ENCODE results near the gene SULT1A2.
"Not testable (repeated sequence)": the region's sequence is repeated elsewhere in the genome, so short reads cannot be mapped to it uniquely, and the experiment has no call there.

Gene SULT1A2

DNA sequence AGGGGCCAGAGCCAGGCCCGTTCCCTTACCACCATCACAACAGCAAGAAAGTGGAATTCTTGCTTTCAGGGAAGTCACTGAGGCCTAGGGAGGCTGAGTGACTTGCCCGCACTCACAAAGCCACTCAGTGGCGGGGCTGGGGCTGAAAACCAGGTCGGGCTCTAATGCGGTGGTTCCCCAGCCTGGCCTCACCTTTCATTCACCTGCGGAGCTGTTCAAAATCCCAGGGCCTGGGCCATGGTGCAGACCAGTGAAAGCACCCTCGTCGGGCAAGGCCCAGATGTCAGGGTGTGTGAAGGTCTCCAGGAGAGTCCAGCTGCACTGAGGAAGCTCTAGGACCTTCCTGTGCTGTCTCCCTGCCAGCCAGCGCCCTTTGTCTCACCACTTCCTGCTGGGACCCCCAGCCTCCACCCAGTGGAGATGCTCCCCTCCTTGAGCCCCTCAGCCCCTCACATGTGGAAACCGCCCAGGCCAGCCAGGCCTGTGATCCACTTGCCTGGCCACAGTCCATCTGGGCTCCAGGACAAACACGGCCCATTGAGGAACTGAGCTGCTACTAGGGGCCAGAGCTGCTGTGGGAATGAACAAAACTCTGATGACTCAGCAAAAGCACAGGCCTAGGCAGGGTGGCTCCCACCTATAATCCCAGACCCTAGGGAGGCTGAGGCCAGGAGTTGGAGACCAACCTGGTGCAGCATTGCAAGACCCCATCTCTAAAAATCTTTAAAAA lies 12.2 kb upstream of the SULT1A2 start:
- DNase-seq, result not testable (repeated sequence)

DNA sequence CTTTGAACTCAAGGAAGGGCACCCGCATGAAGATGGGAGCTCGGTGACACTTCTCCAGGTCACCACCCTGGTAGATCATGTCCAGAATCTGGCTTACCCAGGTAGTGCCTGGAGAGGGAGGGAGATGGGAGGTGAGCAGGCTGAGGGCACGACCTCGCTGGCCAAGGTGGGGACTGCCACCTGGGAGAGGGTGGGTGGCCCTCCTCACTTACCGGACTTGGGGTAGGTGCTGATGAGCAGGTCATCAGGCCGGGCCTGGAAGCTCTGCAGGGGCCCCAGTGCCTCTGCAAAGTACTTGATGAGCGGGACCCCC lies 11.6 kb upstream of the SULT1A2 start:
- DNase-seq, result not testable (repeated sequence)

DNA sequence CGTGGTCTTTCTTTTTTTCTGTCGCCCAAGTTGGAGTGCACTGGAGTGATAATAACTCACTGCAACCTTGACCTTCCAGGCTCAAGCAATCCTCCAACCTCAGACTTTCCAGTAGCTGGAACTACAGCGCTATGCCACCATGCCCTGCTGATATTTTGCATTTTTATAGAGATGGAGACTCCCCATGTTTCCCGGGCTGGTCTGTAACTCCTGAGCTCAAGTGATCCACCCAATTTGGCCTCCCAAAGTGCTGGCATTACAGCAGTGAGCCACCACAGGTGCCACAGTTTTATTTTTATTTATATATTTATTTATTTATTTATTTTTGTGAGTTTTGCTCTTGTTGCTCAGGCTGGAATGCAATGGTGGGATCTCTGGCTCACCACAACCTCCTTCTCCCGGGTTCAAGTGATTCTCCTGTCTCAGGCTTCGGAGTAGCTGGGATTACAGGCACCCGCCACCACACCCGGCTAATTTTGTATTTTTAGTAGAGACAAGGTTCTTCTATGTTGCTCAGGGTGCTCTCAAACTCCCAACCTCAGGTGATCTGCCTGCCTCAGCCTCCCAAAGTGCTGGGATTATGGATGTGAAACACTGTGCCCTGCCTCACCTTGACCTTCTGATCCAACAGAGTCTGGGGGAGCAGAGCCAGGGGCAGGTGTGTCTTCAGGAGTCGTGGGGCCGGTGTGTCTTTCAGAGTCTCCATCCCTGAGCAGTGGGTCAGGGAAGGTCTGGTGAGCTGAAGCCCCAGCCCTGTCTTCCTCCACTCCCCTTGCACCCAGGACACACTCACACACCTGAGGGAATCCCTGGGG lies 11.0 kb upstream of the SULT1A2 start:
- not testable (repeated sequence) for DNase-seq

- no peak for DNase-seq
Observed at GRCh38 chr16:28607116-28607623, 10.3 kb upstream of the SULT1A2 start.

DNA sequence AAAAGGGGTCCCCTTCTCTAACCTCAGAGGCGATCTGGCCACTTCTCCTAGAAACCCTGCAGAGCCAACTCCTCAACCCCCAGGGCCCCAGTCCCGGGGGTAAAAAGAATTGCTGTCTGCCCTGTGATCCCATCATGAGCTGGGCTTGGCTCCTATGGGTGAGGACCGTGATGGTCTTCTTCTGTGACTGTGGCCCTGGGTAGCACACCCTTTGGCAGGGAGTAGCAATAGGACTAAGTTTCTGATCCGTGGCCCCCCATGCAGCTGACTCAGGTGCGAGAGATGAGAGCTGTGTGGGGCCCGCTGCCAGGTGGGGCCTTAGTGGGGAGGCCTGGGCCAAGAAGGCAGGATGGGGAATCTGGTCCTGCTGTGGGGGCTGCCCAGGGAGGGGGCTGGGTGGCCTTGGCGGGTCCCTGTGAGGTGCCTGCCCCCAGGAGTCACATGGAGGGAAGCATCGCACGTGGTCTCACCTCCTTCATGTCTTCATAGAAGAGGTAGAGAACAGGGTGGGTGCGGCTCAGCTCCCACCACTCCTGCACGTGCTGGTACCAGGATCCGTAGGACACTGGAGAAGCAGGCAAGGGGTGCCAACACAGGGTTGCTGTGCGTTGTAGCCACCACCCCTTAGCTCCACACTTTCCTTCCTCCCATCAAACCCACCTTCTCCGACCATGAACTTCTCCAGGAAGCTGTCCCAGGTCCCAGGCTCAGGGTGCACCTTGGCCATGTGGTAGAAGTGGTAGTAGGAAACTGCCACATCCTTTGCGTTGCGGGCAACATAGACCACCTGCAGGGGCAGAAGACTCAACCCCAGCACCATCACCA lies 9.7 kb upstream of the SULT1A2 start:
- DNase-seq, result no peak

DNA sequence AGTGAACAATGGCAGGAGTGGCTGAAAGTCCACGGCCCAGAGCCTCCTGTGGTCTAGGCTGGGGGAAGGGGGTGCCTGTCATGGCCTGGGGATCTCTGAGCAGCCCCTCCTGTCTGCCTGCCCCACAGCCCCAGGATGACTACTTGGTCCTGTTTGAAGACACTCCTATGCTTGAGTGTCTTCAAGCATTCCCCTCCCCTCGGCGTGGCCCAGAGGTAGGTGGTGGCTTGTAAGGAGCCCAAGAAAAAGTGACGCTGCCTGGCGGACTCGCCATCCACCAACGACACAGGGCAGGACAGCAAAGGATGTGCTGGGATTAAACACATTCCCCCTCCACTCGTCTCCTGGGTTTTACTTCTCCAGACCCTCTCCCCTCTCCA lies 7.3 kb upstream of the SULT1A2 start:
- DNase-seq, result no peak

- no peak for DNase-seq
Observed at GRCh38 chr16:28603381-28604185, 6.7 kb upstream of the SULT1A2 start.

- no peak for DNase-seq
Observed at GRCh38 chr16:28602529-28602928, 5.7 kb upstream of the SULT1A2 start.

DNA sequence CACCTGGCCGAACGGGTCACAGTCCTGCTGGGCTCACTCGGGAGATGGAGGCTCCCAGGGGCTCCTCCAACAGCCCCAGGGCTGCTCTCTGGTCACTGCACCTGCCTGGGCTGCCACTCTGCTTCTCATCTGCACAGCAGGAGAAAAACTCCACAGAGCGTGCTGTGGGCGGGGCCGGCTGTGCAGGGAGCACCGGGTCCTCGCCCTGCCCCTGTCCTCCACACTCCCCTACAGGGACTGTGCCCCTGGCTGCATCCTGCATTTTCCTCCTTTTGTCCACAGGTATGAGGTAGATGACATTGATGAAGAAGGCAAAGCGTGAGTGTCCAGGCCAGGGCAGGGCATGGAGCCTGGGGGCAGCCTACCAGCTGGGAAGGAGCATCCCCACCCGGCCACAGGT lies 5.2 kb upstream of the SULT1A2 start:
- not testable (repeated sequence) for DNase-seq

GRCh38 chr16:28601589-28601988 lies 4.7 kb upstream of the SULT1A2 start:
- not testable (repeated sequence) for DNase-seq

- DNase-seq, result not testable (repeated sequence)
Observed at GRCh38 chr16:28600965-28601364, 4.1 kb upstream of the SULT1A2 start.

GRCh38 chr16:28599377-28600285 lies 2.8 kb upstream of the SULT1A2 start:
- DNase-seq, result not testable (repeated sequence)

DNA sequence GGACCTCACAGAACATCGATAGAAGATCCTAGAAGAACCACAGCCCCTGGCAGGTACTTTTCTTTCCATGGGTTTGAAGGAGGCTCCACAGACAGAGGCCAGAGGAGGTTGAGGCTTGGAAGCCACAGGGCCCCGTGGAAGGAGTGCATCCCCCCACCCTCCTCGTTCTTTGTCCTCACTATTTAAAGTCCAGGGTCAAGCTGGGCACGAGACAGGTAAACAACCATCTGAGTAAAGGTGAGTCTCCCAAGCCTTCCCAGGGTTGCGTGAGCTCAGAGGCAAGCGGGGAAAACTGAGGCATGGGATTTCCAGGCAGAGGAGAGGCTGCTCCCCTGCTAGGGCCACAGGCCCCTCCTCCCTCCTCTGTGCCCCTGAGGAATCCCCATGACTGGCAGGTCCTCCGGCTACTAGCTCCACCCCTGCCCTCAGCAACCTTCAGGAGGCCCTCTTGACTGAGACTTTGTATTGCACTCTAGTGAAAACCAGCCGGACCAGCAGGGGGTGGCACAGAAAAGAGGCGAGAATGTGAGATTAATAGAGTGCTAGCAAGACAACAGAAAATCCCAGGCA lies 927 bp upstream of the SULT1A2 start:
- no peak for DNase-seq

- DNase-seq, result no peak
Observed at GRCh38 chr16:28596115-28596630, 677 bp downstream of the SULT1A2 start.

DNA sequence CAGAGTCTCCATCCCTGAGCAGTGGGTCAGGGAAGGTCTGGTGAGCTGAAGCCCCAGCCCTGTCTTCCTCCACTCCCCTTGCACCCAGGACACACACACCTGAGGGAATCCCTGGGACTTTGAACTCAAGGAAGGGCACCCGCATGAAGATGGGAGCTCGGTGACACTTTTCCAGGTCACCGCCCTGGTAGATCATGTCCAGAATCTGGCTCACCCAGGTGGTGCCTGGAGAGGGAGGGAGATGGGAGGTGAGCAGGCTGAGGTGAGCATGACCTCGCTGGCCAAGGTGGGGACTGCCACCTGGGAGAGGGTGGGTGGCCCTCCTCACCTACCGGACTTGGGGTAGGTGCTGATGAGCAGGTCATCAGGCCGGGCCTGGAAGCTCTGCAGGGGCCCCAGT lies 1.4 kb downstream of the SULT1A2 start:
- DNase-seq, result not testable (repeated sequence)

DNA sequence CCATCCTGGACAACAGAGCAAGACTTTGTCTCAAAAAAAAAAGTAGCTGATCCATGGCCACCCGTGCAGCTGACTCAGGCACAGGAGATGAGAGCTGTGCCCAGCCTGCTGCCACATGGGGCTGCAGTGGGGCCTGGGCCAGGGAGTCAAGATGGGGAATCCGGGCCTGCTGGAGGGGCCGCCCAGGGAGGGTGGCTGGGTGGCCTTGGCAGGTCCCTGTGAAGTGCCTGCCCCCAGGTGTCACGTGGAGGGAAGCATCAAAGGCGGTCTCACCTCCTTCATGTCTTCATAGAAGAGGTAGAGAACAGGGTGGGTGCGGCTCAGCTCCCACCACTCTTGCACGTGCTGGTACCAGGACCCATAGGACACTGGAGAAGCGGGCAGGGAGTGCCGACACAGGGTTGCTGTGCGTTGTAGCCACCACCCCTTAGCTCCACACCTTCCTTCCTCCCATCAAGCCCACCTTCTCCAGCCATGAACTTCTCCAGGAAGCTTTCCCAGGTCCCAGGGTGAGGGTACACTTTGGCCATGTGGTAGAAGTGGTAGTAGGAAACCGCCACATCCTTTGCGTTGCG lies 3.8 kb downstream of the SULT1A2 start:
- DNase-seq, result no peak

DNA sequence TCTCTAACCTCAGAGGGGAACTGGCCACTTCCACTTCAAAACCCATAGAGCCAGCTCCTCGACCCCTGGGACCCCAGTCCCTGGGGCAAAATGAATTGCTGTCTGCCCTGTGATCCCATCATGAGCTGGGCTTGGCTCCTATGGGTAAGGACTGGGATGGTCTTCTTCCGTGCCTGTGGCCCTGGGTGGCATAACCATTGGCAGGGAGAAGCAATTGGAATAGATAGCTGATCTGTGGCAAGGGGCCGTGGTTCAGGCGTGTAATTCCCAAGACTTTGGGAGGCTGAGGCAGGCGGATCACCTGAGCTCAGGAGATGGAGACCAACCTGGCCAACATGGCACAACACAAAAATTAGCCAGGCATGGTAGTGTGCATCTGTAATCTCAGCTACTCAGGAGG lies 4.3 kb downstream of the SULT1A2 start:
- no peak for DNase-seq

- no peak for DNase-seq
Observed at GRCh38 chr16:28591355-28591754, 5.5 kb downstream of the SULT1A2 start.

DNA sequence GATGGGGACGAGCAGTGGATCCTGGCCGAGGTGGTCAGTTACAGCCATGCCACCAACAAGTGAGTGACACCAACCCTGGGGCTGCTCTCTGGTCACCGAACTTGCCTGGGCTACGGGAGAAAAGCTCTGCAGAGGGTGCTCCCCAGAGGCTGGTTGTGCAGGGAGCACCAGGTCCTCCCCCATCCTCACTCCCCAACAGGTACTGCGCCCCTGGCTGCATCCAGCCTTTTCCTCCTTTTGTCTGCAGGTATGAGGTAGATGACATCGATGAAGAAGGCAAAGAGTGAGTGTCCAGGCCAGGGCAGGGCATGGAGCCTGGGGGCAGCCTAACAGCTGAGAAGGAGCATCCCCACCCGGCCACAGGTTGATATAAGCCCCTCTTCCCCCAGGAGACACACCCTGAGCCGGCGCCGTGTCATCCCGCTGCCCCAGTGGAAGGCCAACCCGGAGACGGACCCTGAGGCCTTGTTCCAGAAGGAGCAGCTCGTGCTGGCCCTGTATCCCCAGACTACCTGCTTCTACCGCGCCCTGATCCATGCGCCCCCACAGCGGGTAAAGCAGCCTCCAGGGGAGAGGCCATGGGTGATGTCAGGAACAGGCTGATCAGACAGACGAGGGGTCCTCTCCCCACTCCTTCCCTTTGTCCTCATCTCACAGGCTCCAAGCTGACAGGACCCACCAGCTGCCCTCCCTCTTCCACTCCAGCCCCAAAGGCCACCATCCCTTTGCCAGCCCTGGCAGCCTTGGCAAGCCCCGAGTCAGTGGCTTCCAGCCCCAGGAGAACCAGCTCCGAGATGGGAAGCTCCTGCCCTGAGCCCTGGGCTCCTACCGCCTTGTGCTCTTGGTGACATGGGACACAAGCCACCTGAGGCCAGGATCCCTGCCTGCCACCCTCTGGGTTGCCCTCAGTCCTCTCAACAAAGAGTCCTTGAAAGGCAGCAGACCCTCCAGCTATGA lies 6.2 kb downstream of the SULT1A2 start:
- DNase-seq, result no peak

Measured in activated CD8-positive, alpha-beta memory T cell treated with anti-CD3 and anti-CD28 coated beads, Interleukin-2, amount 50 U/mL, for 4 hours (primary cell).